OCI-LY1 (cell line): ENCODE data around the gene GID4.

ENCODE experiments used
- H2AFZ ChIP-seq: fragments of 200-600 bp; sonication (generic), shearing (Covaris generic); 2 replicates; pipeline ENCODE4 v1.6.0; 2014; ENCODE audit warnings: antibody characterized with exemption, mild to moderate bottlenecking, low read length
- H3F3A ChIP-seq: fragments of 200-600 bp; sonication (generic), shearing (Covaris generic); 2 replicates; pipeline ENCODE4 v1.6.0; 2014; ENCODE audit warnings: mild to moderate bottlenecking, antibody characterized with exemption, low read length, moderate library complexity; ENCODE audit not compliant: insufficient read depth
- H3K27ac ChIP-seq: fragments of 200-600 bp; sonication (generic); 2 replicates; pipeline ENCODE4 v1.5.1; 2014; ENCODE audit warnings: low read length, mixed run types, mild to moderate bottlenecking, low read depth; ENCODE audit not compliant: poor library complexity, severe bottlenecking
- H3K27me3 ChIP-seq: fragments of 200-600 bp; sonication (generic); 2 replicates; pipeline ENCODE4 v1.6.0; 2014; ENCODE audit warnings: antibody characterized with exemption, mild to moderate bottlenecking, low read length, moderate library complexity; ENCODE audit not compliant: insufficient read depth
- H3K36me3 ChIP-seq: fragments of 200-600 bp; sonication (generic); 2 replicates; pipeline ENCODE4 v1.6.1; 2014; ENCODE audit warnings: mild to moderate bottlenecking, antibody characterized with exemption, low read length, moderate library complexity, mixed read lengths; ENCODE audit not compliant: insufficient read depth
- H3K4me1 ChIP-seq: fragments of 200-600 bp; sonication (generic); 2 replicates; pipeline ENCODE4 v1.5.1; 2014; ENCODE audit warnings: mild to moderate bottlenecking, low read length, moderate library complexity; ENCODE audit not compliant: insufficient read depth, severe bottlenecking
- H3K4me2 ChIP-seq: fragments of 200-600 bp; sonication (generic), shearing (Covaris generic); 2 replicates; pipeline ENCODE4 v1.6.1; 2014; ENCODE audit warnings: low read length
- H3K4me3 ChIP-seq: fragments of 200-600 bp; sonication (generic); 2 replicates; pipeline ENCODE4 v1.5.1; 2014; ENCODE audit warnings: low read length, low read depth, mild to moderate bottlenecking, mixed read lengths; ENCODE audit not compliant: poor library complexity, severe bottlenecking
- H3K79me2 ChIP-seq: fragments of 200-600 bp; shearing (Covaris generic); 2 replicates; pipeline ENCODE4 v1.6.1; 2016; ENCODE audit warnings: mixed run types, low read length, mixed read lengths; ENCODE audit not compliant: insufficient read depth
- H3K9ac ChIP-seq: fragments of 200-600 bp; sonication (generic), shearing (Covaris generic); 2 replicates; pipeline ENCODE4 v1.6.1; 2014; ENCODE audit warnings: mild to moderate bottlenecking, low read length, mixed read lengths
- H3K9me2 ChIP-seq: fragments of 200-600 bp; sonication (generic), shearing (Covaris generic); 2 replicates; pipeline ENCODE4 v1.6.1; 2014; ENCODE audit warnings: low read depth, mild to moderate bottlenecking, low read length, mixed read lengths
- H3K9me3 ChIP-seq: fragments of 200-600 bp; shearing (Covaris generic); 2 replicates; pipeline ENCODE4 v1.6.1; 2014; ENCODE audit warnings: low read length, mixed read lengths
- H4K20me1 ChIP-seq: fragments of 200-600 bp; sonication (generic), shearing (Covaris generic); 2 replicates; pipeline ENCODE4 v1.6.0; 2016; ENCODE audit warnings: mild to moderate bottlenecking, low read length; ENCODE audit not compliant: insufficient read depth
- EZH2 ChIP-seq: fragments of 200-600 bp; sonication (generic), shearing (Covaris generic); IDR thresholded peaks from 2 replicates; pipeline ENCODE4 v1.8.0; 2017; ENCODE audit warnings: borderline replicate concordance, mixed run types, mild to moderate bottlenecking, antibody characterized with exemption, low read length, moderate library complexity, mixed read lengths
- TF ChIP-seq, protein P1 (sequence below): fragments of 200-600 bp; sonication (generic), shearing (Covaris generic); IDR thresholded peaks from 2 replicates; pipeline ENCODE4 v1.5.1; 2017; ENCODE audit warnings: mild to moderate bottlenecking, antibody characterized with exemption, low read length, moderate library complexity, mixed read lengths

The GID4 gene

DNA sequence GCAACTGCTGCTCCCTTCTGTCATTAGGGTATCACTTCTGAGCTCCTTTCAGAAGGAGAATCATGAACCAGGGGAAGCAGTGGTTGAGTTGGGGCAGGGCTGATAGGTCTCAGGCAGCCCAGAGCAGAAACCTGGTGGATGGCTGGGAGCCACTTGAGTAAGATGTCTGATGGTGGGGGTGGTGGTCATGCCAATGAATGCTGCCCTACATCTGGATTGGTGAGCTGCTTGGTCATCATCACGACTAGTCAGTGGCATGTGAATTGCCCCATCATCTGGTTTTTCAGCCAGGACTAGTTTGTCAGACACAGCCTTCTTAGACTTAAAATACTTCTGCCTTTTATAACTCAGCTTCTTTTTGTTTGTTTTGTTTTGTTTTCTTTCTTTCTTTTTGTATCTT is 2.6 kb downstream of the GID4 start:
- peaks cover 58% of the 10 kb centered on the region for H3K4me1 ChIP-seq
- H3F3A ChIP-seq = no peaks in the 10 kb centered on the region
- no peak overlapping the region; the same call in 1 of the 2 replicates for H3K9ac ChIP-seq
- TF ChIP-seq, protein P1, sequence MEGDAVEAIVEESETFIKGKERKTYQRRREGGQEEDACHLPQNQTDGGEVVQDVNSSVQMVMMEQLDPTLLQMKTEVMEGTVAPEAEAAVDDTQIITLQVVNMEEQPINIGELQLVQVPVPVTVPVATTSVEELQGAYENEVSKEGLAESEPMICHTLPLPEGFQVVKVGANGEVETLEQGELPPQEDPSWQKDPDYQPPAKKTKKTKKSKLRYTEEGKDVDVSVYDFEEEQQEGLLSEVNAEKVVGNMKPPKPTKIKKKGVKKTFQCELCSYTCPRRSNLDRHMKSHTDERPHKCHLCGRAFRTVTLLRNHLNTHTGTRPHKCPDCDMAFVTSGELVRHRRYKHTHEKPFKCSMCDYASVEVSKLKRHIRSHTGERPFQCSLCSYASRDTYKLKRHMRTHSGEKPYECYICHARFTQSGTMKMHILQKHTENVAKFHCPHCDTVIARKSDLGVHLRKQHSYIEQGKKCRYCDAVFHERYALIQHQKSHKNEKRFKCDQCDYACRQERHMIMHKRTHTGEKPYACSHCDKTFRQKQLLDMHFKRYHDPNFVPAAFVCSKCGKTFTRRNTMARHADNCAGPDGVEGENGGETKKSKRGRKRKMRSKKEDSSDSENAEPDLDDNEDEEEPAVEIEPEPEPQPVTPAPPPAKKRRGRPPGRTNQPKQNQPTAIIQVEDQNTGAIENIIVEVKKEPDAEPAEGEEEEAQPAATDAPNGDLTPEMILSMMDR = no peak
- TF ChIP-seq EZH2 = no peak
- H2AFZ ChIP-seq = no peak overlapping the region
- peaks cover 10% of the 10 kb centered on the region; the same call in 1 of the 2 replicates for H3K79me2 ChIP-seq
- no peaks in the 10 kb centered on the region for H4K20me1 ChIP-seq
- peak overlapping the region; percentile 82 for H3K4me3 ChIP-seq
- H3K9me2 ChIP-seq = no peaks in the 10 kb centered on the region
- peaks cover 18% of the 10 kb centered on the region; the same call in 1 of the 2 replicates for H3K36me3 ChIP-seq
- no peaks in the 10 kb centered on the region for H3K9me3 ChIP-seq
- no peaks in the 10 kb centered on the region for H3K27me3 ChIP-seq
- peak overlapping the region; percentile 12 for H3K27ac ChIP-seq
- H3K4me2 ChIP-seq = peak overlapping the region; percentile 82; the same call in 1 of the 2 replicates

GRCh38 chr17:18042983-18043382 is 3.8 kb downstream of the GID4 start:
- no peaks in the 10 kb centered on the region for H3K27me3 ChIP-seq
- no peaks in the 10 kb centered on the region for H4K20me1 ChIP-seq
- H3K9me2 ChIP-seq = no peaks in the 10 kb centered on the region
- H3K27ac ChIP-seq = peak overlapping the region; percentile 50
- peaks cover 28% of the 10 kb centered on the region for H3K36me3 ChIP-seq
- no peaks in the 10 kb centered on the region for H3F3A ChIP-seq
- no peak overlapping the region for H2AFZ ChIP-seq
- TF ChIP-seq EZH2 = no peak
- TF ChIP-seq, protein P1 = no peak
- no peak overlapping the region for H3K4me3 ChIP-seq
- H3K9me3 ChIP-seq = no peaks in the 10 kb centered on the region
- H3K4me1 ChIP-seq = peaks cover 47% of the 10 kb centered on the region
- peak overlapping the region; percentile 23; the same call in 1 of the 2 replicates for H3K4me2 ChIP-seq
- H3K79me2 ChIP-seq = peaks cover 4% of the 10 kb centered on the region; the same call in 1 of the 2 replicates
- H3K9ac ChIP-seq = no peak overlapping the region; the same call in 1 of the 2 replicates

GRCh38 chr17:18043491-18043890 is 4.3 kb downstream of the GID4 start:
- no peak overlapping the region for H3K4me3 ChIP-seq
- peaks cover 28% of the 10 kb centered on the region for H3K36me3 ChIP-seq
- no peaks in the 10 kb centered on the region for H3K9me3 ChIP-seq
- H4K20me1 ChIP-seq = no peaks in the 10 kb centered on the region
- H3K79me2 ChIP-seq = peaks cover 4% of the 10 kb centered on the region; the same call in 1 of the 2 replicates
- no peaks in the 10 kb centered on the region for H3F3A ChIP-seq
- H3K4me1 ChIP-seq = peaks cover 44% of the 10 kb centered on the region
- no peak overlapping the region for H3K4me2 ChIP-seq
- peak overlapping the region; percentile 50 for H3K27ac ChIP-seq
- no peak overlapping the region for H2AFZ ChIP-seq
- H3K9me2 ChIP-seq = no peaks in the 10 kb centered on the region
- no peaks in the 10 kb centered on the region for H3K27me3 ChIP-seq
- H3K9ac ChIP-seq = no peak overlapping the region
- TF ChIP-seq, protein P1 = peak; percentile 37; the same call in 1 of the 2 replicates
- TF ChIP-seq EZH2 = no peak
